Neutrophil (primary cell): ENCODE data around the gene SLIT3.

Experiments used
- H3K27ac ChIP-seq: fragments of 200-600 bp; sonication (generic); 2 replicates; pipeline ENCODE4 v1.5.1; 2016; ENCODE audit warnings: mild to moderate bottlenecking, moderate library complexity
- H3K27me3 ChIP-seq: fragments of 200-600 bp; sonication (generic); 2 replicates; pipeline ENCODE4 v1.6.0; 2016; ENCODE audit warnings: mild to moderate bottlenecking
- H3K36me3 ChIP-seq: fragments of 200-600 bp; sonication (generic); 2 replicates; pipeline ENCODE4 v1.5.1; 2017
- H3K4me1 ChIP-seq, 2 experiments: fragments of 200-600 bp in 1 of 2; sonication (generic) in 1 of 2; 1 replicate in 1 of 2; 2 replicates in 1 of 2; pipeline versions ENCODE4 v1.5.1 to v1.6.1; 2013 to 2016; ENCODE audit warnings: low read depth in 1 of 2, low read length in 1 of 2, mild to moderate bottlenecking in 1 of 2, moderate library complexity in 1 of 2; ENCODE audit not compliant: control insufficient read depth in 1 of 2, insufficient read depth in 1 of 2
- H3K4me3 ChIP-seq, 2 experiments: fragments of 200-600 bp in 1 of 2; sonication (generic) in 1 of 2; 1 replicate in 1 of 2; 2 replicates in 1 of 2; pipeline ENCODE4 v1.5.1; 2013 to 2016; ENCODE audit warnings: low read depth in 1 of 2, low read length in 1 of 2, mild to moderate bottlenecking in 1 of 2, moderate library complexity in 1 of 2
- H3K9me3 ChIP-seq: fragments of 200-600 bp; sonication (generic); 2 replicates; pipeline ENCODE4 v1.5.1; 2016
- TF ChIP-seq, protein P1 (sequence below): fragments of 200-600 bp; sonication (generic); IDR thresholded peaks from 2 replicates; pipeline ENCODE4 v1.5.1; 2016; ENCODE audit warnings: antibody characterized with exemption

The SLIT3 gene

DNA sequence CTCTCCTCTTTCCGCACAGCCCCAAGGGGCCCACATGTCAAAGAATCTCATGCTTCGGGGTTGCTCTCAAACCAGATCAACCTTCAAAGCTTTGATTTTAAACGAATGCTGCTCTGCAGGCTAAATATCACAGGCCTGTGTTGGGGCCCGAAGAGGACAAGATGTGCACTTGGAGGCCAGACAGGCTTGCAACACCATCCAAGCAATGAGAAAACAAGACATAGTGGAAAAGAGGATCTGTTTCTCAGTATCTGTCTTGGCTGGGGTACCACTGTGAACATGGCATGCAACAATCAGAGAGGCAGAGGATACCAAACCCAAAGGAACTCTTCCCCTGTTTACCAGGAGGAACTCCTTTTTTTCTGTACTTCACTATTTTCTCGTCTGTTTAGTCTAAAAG is 321.8 kb downstream of the SLIT3 start:
- Histone ChIP-seq H3K4me1 (no peaks in the 10 kb centered on the region), H3K9me3 (no peaks in the 10 kb centered on the region), H3K36me3 (no peaks in the 10 kb centered on the region), H3K27ac (no peak overlapping the region), H3K27me3 (peaks cover 12% of the 10 kb centered on the region), H3K4me3 (no peak overlapping the region)
- TF ChIP-seq, protein P1, sequence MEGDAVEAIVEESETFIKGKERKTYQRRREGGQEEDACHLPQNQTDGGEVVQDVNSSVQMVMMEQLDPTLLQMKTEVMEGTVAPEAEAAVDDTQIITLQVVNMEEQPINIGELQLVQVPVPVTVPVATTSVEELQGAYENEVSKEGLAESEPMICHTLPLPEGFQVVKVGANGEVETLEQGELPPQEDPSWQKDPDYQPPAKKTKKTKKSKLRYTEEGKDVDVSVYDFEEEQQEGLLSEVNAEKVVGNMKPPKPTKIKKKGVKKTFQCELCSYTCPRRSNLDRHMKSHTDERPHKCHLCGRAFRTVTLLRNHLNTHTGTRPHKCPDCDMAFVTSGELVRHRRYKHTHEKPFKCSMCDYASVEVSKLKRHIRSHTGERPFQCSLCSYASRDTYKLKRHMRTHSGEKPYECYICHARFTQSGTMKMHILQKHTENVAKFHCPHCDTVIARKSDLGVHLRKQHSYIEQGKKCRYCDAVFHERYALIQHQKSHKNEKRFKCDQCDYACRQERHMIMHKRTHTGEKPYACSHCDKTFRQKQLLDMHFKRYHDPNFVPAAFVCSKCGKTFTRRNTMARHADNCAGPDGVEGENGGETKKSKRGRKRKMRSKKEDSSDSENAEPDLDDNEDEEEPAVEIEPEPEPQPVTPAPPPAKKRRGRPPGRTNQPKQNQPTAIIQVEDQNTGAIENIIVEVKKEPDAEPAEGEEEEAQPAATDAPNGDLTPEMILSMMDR = no peak

DNA sequence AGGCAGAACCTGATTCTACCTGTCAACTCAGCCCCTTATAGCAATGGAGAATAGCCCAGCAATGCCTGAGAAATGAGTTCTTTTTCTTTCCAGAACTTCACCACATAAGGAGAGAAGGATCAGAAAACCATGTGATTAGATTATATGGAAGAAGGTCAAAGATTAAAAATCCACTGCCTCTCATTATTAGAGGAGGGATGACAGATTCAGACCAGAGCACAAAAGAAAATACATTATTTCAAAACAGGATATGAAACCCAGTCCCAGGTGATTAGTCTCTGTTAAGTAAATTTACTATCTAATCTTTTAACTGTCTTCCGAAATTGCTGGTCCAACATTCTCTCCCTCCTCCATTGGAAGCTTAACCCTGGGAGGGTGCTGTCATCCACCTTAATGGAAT is 322.4 kb downstream of the SLIT3 start:
- TF ChIP-seq, protein P1 = no peak
- Histone ChIP-seq H3K9me3 (no peaks in the 10 kb centered on the region), H3K27me3 (peaks cover 19% of the 10 kb centered on the region), H3K4me1 (no peaks in the 10 kb centered on the region), H3K36me3 (no peaks in the 10 kb centered on the region), H3K4me3 (no peak overlapping the region), H3K27ac (no peak overlapping the region)

DNA sequence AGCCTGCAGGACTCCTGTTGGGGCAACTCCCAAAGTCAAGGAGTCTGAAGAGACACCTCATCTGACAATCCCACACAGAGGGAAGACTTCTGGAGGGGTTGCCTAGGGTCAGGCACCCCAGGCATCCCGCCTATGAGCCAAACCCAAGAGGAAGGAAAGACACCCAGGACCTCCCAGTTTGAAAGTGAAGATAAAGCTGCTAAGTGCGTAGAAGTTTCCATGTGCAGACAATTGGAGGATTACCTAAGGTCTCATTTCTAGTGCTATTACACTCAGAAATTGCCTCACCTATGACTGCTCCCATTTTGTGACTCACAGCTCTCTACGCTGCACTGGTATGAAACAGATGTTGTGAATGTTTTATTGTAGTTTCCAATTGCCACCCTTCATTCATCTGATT is 322.9 kb downstream of the SLIT3 start:
- Histone ChIP-seq H3K4me3 (no peak overlapping the region), H3K27ac (no peak overlapping the region), H3K36me3 (no peaks in the 10 kb centered on the region), H3K4me1 (no peaks in the 10 kb centered on the region), H3K9me3 (no peaks in the 10 kb centered on the region), H3K27me3 (peaks cover 22% of the 10 kb centered on the region)
- TF ChIP-seq, protein P1 = no peak

DNA sequence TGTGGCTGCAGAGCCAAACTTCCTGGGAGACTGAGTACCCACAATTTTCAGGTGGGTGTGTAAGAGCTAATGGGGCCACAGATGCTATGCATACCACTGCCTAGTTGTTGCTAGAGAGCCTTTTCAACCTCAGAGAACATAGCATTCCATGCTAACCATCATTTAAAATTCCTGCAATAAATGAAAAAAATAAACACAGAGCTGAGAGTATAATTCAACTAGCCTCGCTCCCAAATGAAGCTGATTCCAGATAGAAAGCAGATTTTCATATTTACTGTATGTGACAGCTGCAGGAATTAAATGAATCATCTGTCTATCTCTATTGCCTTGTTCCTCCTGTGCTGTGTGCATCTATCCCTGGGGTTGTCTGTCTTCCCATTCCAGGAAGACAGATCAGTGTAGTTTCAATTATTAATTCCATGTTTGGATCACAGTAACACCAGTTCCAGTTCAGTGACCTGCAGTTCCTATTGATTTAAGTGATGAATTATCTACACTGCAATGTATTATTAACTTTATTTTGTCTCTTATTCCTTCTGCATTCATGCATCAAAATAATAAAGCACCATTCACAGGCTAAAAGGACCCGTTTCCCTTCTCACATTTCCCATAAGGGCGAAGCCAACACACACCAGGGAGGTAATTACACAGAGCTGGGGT is 324.5 kb downstream of the SLIT3 start:
- Histone ChIP-seq H3K36me3 (no peaks in the 10 kb centered on the region), H3K4me3 (no peak overlapping the region), H3K27me3 (peaks cover 18% of the 10 kb centered on the region), H3K4me1 (no peaks in the 10 kb centered on the region), H3K9me3 (no peaks in the 10 kb centered on the region), H3K27ac (no peak overlapping the region)
- TF ChIP-seq, protein P1 = no peak

DNA sequence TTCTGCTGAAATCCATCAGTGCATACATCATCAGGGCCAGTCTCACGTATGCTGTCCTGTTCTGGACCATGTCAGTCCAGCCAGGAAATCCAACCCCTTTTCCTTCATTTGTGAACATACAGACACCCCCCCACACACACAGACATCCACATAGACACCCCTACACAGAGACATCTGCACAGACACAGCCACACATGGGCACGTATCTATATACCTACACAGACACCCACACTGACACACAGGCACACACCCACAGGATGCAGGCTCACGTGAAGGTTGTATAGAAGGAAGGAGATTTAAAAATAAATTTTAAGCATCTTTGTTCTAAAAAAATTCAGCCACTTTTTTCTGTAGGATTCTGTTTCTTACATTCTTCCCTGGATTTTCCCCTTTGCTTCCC is 325.6 kb downstream of the SLIT3 start:
- Histone ChIP-seq H3K9me3 (no peaks in the 10 kb centered on the region), H3K27ac (no peak overlapping the region), H3K4me3 (no peak overlapping the region), H3K27me3 (peaks cover 18% of the 10 kb centered on the region), H3K36me3 (no peaks in the 10 kb centered on the region), H3K4me1 (no peaks in the 10 kb centered on the region)
- TF ChIP-seq, protein P1 = no peak
